Osteocyte (in vitro differentiated cells): ENCODE results near the gene REV1. TPM values are rescaled to one million over a fixed set of nuclear protein-coding genes. Genes with fewer than 3 reads are reported as not detected.

Experiments used
- DNase-seq: peaks from one replicate; pipeline ENCODE4 v3.0.0; 2021; ENCODE audit warnings: mixed read lengths; ENCODE audit not compliant: unreplicated experiment; ENCODE audit errors: extremely low spot score
- H3K27ac Mint-ChIP-seq: one replicate; pipeline ENCODE4 v1.8.0; 2021; ENCODE audit warnings: mild to moderate bottlenecking, mixed read lengths; ENCODE audit not compliant: unreplicated experiment
- H3K27me3 Mint-ChIP-seq: one replicate; pipeline ENCODE4 v1.8.0; 2021; ENCODE audit warnings: mixed read lengths; ENCODE audit not compliant: unreplicated experiment
- H3K36me3 Mint-ChIP-seq: one replicate; pipeline ENCODE4 v1.8.0; 2021; ENCODE audit warnings: mixed read lengths; ENCODE audit not compliant: unreplicated experiment
- H3K4me1 Mint-ChIP-seq: one replicate; pipeline ENCODE4 v1.8.0; 2021; ENCODE audit warnings: mixed read lengths; ENCODE audit not compliant: unreplicated experiment
- H3K4me3 Mint-ChIP-seq: one replicate; pipeline ENCODE4 v1.8.0; 2021; ENCODE audit warnings: mild to moderate bottlenecking, moderate library complexity, mixed read lengths; ENCODE audit not compliant: unreplicated experiment
- H3K9me3 Mint-ChIP-seq: one replicate; pipeline ENCODE4 v1.8.0; 2021; ENCODE audit warnings: mixed read lengths; ENCODE audit not compliant: unreplicated experiment
- total RNA-seq: library from RNA; stranded (reverse); gene quantifications from 2 replicates; pipeline ENCODE4 v1.2.1, GENCODE V29; 2021
- TF ChIP-seq, protein P1 (sequence below): fragments of 200-600 bp; sonication (generic); IDR thresholded peaks from 2 replicates; pipeline ENCODE4 v1.5.0; 2021; ENCODE audit warnings: antibody characterized with exemption, mild to moderate bottlenecking, moderate library complexity

REV1 gene
- total RNA-seq, 1 donor from 2014 or later = 32.5 TPM

DNA sequence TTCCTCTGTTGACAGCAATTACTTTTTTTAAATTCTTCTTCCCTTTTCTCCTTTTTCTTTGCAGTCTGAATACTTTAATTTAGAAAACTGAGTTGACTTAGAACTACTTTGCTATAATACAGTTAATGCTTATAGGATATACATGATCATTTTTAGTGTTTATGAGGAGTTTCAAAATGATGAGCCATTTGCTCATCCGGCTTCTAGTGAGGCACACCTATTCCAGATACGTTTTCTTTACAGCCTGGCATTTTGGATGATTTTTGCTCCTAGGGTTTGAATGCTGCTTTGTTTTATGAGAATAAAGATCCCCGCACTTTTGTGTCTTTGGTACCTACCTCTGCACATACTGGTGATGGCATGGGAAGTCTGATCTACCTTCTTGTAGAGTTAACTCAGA lies 99.9 kb downstream of the REV1 start:
- Mint-ChIP-seq H3K9me3 (no peaks in the 10 kb centered on the region), H3K27me3 (no peaks in the 10 kb centered on the region), H3K4me1 (no peaks in the 10 kb centered on the region), H3K27ac (no peak overlapping the region), H3K4me3 (no peak overlapping the region), H3K36me3 (peaks cover 37% of the 10 kb centered on the region)
- TF ChIP-seq, protein P1, sequence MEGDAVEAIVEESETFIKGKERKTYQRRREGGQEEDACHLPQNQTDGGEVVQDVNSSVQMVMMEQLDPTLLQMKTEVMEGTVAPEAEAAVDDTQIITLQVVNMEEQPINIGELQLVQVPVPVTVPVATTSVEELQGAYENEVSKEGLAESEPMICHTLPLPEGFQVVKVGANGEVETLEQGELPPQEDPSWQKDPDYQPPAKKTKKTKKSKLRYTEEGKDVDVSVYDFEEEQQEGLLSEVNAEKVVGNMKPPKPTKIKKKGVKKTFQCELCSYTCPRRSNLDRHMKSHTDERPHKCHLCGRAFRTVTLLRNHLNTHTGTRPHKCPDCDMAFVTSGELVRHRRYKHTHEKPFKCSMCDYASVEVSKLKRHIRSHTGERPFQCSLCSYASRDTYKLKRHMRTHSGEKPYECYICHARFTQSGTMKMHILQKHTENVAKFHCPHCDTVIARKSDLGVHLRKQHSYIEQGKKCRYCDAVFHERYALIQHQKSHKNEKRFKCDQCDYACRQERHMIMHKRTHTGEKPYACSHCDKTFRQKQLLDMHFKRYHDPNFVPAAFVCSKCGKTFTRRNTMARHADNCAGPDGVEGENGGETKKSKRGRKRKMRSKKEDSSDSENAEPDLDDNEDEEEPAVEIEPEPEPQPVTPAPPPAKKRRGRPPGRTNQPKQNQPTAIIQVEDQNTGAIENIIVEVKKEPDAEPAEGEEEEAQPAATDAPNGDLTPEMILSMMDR = no peak
- DNase-seq = no peak

DNA sequence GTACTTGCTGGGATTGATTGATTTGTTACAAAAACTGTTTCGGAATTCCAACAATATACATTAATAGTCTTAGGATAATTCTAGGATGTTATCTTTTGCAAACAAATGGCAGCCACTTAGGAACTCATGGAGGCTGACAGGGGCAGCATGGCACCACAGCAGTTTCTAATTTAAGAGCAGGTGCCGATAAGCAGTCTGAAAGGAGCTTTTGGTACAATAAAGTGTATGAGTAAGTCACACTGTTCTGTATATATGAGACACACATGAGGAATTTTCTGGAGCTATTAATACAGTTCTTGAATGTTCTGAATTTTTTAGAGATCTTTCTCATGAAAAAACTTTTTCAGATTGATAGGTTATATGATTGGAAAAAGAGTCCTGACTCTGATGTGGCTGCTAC lies 100.4 kb downstream of the REV1 start:
- Mint-ChIP-seq H3K4me1 (no peaks in the 10 kb centered on the region), H3K27me3 (no peaks in the 10 kb centered on the region), H3K9me3 (no peaks in the 10 kb centered on the region), H3K27ac (no peak overlapping the region), H3K36me3 (peaks cover 38% of the 10 kb centered on the region), H3K4me3 (no peak overlapping the region)
- TF ChIP-seq, protein P1 = no peak
- DNase-seq = no peak

DNA sequence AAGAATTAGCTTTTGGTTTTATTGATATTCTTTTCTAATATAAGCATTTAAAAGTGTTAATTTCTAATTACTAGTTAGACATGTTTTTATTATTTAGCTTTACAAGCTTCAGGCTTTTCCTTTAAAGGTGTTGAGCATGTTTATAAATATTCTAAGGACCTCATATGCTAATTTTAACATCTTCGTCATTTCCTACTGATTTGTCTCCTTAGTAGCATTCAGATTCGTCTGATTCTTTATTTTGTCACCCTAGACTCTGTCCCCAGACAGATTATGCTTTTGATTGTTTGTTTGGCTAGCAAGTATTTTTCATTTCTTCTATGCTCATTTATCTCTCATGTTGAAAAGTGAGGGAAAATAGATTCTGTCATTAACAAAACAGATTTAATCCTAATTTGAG lies 100.9 kb downstream of the REV1 start:
- Mint-ChIP-seq H3K4me1 (no peaks in the 10 kb centered on the region), H3K27me3 (no peaks in the 10 kb centered on the region), H3K9me3 (no peaks in the 10 kb centered on the region), H3K36me3 (peaks cover 37% of the 10 kb centered on the region), H3K4me3 (no peak overlapping the region), H3K27ac (no peak overlapping the region)
- DNase-seq = no peak
- TF ChIP-seq, protein P1 = no peak

DNA sequence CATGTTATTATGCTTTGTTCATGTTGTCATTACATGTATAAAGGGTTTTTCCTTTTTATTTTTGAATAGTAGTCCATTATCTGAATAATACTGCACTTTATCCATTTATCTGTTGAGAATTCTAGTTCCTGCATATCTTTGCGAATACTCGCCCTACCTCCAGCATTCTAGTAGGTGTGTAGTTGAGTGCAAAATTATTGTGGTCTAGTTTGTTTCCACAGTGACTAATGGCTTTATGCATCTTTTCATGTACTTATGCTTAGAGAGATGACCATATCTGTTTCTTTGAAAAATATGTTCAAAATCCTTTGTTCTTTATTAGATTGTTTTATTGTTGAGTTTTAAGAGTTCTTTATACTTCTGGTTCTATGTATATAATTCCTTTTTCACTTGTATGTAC lies 103.8 kb downstream of the REV1 start:
- Mint-ChIP-seq H3K4me1 (no peaks in the 10 kb centered on the region), H3K9me3 (no peaks in the 10 kb centered on the region), H3K36me3 (peaks cover 50% of the 10 kb centered on the region), H3K27me3 (no peaks in the 10 kb centered on the region), H3K27ac (no peak overlapping the region), H3K4me3 (no peak overlapping the region)
- TF ChIP-seq, protein P1 = no peak
- no peak for DNase-seq

DNA sequence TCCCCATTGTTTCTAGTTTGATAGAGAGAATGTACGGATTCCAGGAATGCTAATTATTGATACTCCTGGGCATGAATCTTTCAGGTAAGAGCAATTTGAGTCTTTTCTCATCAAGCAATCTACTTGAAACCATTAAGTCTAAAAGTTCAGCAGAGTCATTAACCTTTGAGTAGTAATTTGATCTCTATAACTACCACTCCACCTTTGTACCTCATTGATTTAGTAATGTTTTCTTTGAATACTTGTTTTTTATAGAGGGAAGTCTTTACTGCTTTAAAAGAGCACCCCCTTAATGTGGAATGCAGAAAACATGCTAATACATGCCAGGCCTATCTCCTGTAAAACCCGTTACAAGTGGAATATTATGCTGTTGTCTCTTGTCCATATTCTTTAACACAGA lies 107.7 kb downstream of the REV1 start:
- Mint-ChIP-seq H3K9me3 (no peaks in the 10 kb centered on the region), H3K27ac (no peak overlapping the region), H3K4me3 (no peak overlapping the region), H3K27me3 (no peaks in the 10 kb centered on the region), H3K36me3 (peaks cover 57% of the 10 kb centered on the region), H3K4me1 (peaks cover 1% of the 10 kb centered on the region)
- TF ChIP-seq, protein P1 = no peak
- DNase-seq = no peak
